MG63 (cell line): Measurements from ENCODE around the gene FSIP1. TPM values are rescaled to one million over a fixed set of nuclear protein-coding genes. Genes with fewer than 3 reads are reported as not detected.

Experiments used
- DNase-seq: peaks from one replicate; pipeline ENCODE4 v3.0.0-alpha.2; 2020
- H3K27me3 ChIP-seq: fragments of 250-450 bp; sonication (Bioruptor Pico); 2 replicates; pipeline ENCODE4 v1.5.1; 2020; ENCODE audit warnings: mild to moderate bottlenecking, moderate library complexity
- H3K36me3 ChIP-seq: fragments of 250-450 bp; sonication (Bioruptor Pico); 2 replicates; pipeline ENCODE4 v1.5.1; 2020; ENCODE audit warnings: mild to moderate bottlenecking, moderate library complexity
- H3K4me3 ChIP-seq: fragments of 250-450 bp; sonication (Bioruptor Pico); 2 replicates; pipeline ENCODE4 v1.5.1; 2020; ENCODE audit warnings: mild to moderate bottlenecking, moderate library complexity
- H3K9me3 ChIP-seq: fragments of 250-450 bp; sonication (Bioruptor Pico); 2 replicates; pipeline ENCODE4 v1.5.1; 2020; ENCODE audit warnings: mild to moderate bottlenecking, moderate library complexity
- total RNA-seq: library from RNA; depleted of rRNA; stranded (reverse); fragments of >200 nt; shearing (Covaris generic); gene quantifications from 2 replicates; pipeline ENCODE4 v1.2.3, GENCODE V29; 2014; ENCODE audit warnings: low replicate concordance

Gene FSIP1
- total RNA-seq, 1 experiment from 2014 or later: 3.3 TPM

GRCh38 chr15:39781967-39782302 is 706 bp downstream of the FSIP1 start:
- Histone ChIP-seq H3K36me3 (peaks cover 10% of the 10 kb centered on the region), H3K4me3 (peak overlapping the region; percentile 90), H3K27me3 (no peaks in the 10 kb centered on the region), H3K9me3 (no peaks in the 10 kb centered on the region; the same call in 1 of the 2 replicates)
- DNase-seq: no peak

GRCh38 chr15:39781147-39781966 is 1.3 kb downstream of the FSIP1 start:
- Histone ChIP-seq H3K27me3 (no peaks in the 10 kb centered on the region), H3K9me3 (no peaks in the 10 kb centered on the region; the same call in 1 of the 2 replicates), H3K4me3 (peak overlapping the region; percentile 90), H3K36me3 (peaks cover 10% of the 10 kb centered on the region)
- no peak for DNase-seq

DNA sequence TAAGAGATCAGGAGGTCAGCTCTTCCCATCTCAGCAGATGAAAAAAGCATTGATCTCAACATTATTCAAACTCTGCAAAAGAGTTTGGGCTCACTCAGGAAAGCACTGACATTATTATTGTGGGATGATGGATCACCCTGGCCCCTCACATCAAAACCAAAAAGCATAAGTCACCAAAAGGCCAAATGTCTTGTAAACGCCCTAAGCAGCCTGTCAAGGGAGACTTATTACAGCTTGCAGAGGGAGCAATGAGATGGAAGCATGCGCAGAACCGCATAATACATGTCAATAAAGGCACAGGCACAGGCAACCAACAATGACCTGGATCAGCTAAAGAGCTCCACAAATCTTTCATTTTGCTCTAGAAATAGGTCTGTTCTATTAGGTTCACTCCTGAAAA is 4.6 kb downstream of the FSIP1 start:
- Histone ChIP-seq H3K36me3 (no peaks in the 10 kb centered on the region), H3K9me3 (no peaks in the 10 kb centered on the region; the same call in 1 of the 2 replicates), H3K4me3 (no peak overlapping the region), H3K27me3 (no peaks in the 10 kb centered on the region)
- no peak for DNase-seq

DNA sequence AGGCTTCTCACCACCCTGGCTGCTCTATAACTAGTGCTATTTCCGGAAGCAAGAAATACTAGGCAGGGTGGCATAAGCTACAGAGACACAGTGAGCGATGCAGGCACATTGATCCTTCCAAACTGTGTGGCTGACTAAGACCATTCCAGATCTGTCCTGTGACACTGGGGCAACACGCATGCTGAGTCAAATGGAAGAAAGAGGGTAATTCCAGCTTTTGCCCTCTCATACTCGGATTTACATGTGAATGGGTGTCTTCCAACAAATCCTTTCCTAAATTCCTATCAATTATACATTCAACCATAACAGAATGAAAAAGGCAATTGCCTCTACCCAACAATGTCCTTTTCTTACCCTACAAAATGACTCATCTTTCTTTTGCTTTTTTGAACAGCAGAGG is 5.1 kb downstream of the FSIP1 start:
- H3K9me3 ChIP-seq: no peaks in the 10 kb centered on the region
- DNase-seq: no peak
- no peaks in the 10 kb centered on the region for H3K27me3 ChIP-seq
- no peak overlapping the region for H3K4me3 ChIP-seq
- H3K36me3 ChIP-seq: no peaks in the 10 kb centered on the region

GRCh38 chr15:39776068-39776467 is 6.6 kb downstream of the FSIP1 start:
- Histone ChIP-seq H3K36me3 (no peaks in the 10 kb centered on the region), H3K27me3 (no peaks in the 10 kb centered on the region), H3K4me3 (no peak overlapping the region), H3K9me3 (no peaks in the 10 kb centered on the region)
- DNase-seq: no peak

- H3K36me3 ChIP-seq: no peaks in the 10 kb centered on the region
- no peak for DNase-seq
- H3K27me3 ChIP-seq: no peaks in the 10 kb centered on the region
- no peak overlapping the region for H3K4me3 ChIP-seq
- H3K9me3 ChIP-seq: no peaks in the 10 kb centered on the region
Observed at GRCh38 chr15:39774688-39775267, 7.9 kb downstream of the FSIP1 start.

- no peaks in the 10 kb centered on the region for H3K27me3 ChIP-seq
- peak; percentile 69 for DNase-seq
- no peak overlapping the region for H3K4me3 ChIP-seq
- no peaks in the 10 kb centered on the region for H3K9me3 ChIP-seq
- no peaks in the 10 kb centered on the region for H3K36me3 ChIP-seq
Observed at GRCh38 chr15:39770748-39771689, 11.6 kb downstream of the FSIP1 start.

DNA sequence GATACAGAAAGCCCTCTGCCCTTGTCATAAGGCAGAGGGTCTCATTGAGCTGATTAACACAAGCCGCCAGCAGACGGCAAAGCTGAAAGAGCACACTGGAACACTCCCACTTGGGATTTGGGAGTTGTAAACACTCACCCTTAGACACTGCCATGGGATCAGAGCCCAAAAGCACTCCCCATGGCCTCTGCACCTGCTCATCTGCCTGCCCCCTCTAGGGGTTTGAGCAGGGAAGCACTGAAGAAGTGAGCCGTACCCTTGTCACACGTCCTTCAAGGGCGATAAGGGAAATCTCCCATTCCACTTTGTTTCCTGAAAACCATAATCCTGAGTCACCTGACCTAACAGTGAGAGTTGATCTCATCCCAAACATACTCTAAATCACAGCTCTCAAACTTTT is 14.7 kb downstream of the FSIP1 start:
- H3K36me3 ChIP-seq: no peaks in the 10 kb centered on the region
- H3K4me3 ChIP-seq: no peak overlapping the region
- DNase-seq: no peak
- no peaks in the 10 kb centered on the region for H3K9me3 ChIP-seq
- H3K27me3 ChIP-seq: no peaks in the 10 kb centered on the region

DNA sequence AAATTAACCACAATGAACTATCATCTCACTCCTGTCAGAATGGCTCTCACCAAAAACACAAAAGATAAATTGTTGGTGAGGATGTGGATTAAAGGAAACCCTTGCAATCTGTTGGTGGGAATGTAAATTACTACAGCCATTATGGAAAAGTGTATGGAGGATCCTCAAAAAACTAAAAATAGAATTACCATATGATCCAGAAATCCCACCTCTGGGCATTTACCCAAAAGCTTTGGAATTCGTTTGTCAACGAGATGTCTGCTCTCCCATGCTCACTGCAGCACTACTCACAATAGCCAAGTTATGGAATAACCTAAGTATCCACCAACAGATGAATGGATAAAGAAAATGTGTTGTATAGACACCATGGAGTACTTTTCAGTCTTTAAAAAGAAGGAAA is 21.6 kb downstream of the FSIP1 start:
- no peaks in the 10 kb centered on the region for H3K36me3 ChIP-seq
- no peak for DNase-seq
- H3K9me3 ChIP-seq: no peaks in the 10 kb centered on the region
- H3K27me3 ChIP-seq: no peaks in the 10 kb centered on the region
- H3K4me3 ChIP-seq: no peak overlapping the region

DNA sequence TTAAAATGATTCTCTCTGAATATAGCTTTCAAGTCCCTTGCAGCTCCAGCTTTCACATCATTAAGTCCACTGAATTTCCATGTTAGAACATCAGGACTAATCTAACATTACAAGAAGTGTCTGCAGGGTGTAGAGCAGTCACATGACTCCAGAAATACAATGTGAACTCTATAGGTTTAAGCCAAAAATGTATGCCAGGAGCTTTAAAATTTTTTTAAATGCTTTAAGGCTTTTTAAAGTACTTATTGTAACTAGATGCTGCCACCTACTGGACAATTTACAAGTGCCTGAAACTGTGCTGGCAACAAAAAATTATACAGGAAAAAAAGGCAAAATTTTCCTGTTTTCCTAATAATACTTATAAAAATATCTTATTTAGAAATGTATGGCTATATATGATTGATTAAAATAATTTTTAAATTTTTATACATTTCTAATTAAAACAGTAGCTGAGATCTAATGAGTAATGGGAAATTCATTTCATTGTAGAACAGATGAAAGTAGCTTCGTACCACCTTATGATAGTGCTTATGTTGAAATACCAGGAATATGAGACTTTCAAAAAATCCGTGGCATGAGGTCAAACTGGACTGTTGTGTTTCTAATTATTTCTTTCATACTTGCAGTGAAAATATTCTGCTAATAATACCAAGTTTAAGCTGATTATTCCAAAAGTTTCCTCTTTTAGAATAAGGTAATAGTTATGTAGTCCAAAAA is 25.7 kb downstream of the FSIP1 start:
- Histone ChIP-seq H3K4me3 (no peak overlapping the region), H3K36me3 (no peaks in the 10 kb centered on the region), H3K27me3 (no peaks in the 10 kb centered on the region), H3K9me3 (no peaks in the 10 kb centered on the region)
- DNase-seq: no peak

GRCh38 chr15:39752991-39753390 is 29.6 kb downstream of the FSIP1 start:
- Histone ChIP-seq H3K9me3 (no peaks in the 10 kb centered on the region), H3K4me3 (no peak overlapping the region), H3K36me3 (no peaks in the 10 kb centered on the region), H3K27me3 (no peaks in the 10 kb centered on the region)
- no peak for DNase-seq

GRCh38 chr15:39752246-39752645 is 30.4 kb downstream of the FSIP1 start:
- H3K9me3 ChIP-seq: no peaks in the 10 kb centered on the region
- no peaks in the 10 kb centered on the region for H3K36me3 ChIP-seq
- DNase-seq: no peak
- no peaks in the 10 kb centered on the region for H3K27me3 ChIP-seq
- H3K4me3 ChIP-seq: no peak overlapping the region

- no peak overlapping the region for H3K4me3 ChIP-seq
- no peaks in the 10 kb centered on the region for H3K36me3 ChIP-seq
Observed at GRCh38 chr15:39748276-39748675, 34.4 kb downstream of the FSIP1 start.

DNA sequence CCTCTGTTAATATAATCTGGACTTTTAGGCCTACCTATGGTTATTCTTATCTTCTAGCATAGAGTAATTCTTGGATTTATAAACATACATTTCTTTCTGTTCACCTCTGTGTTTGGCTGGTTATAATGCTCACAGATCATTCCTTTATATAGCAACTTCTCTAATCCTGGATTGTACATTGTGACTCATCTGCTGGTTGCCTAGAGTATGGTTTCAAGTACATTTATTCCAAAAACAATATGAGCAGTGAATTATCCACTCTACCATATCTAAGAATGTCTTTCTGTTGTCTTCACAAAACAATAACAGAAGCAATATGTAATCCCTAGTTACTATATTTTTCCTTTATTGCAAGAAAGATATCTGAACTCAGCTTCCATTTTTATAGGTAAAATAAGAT is 35.3 kb downstream of the FSIP1 start:
- Histone ChIP-seq H3K27me3 (no peaks in the 10 kb centered on the region), H3K9me3 (no peaks in the 10 kb centered on the region), H3K4me3 (no peak overlapping the region), H3K36me3 (no peaks in the 10 kb centered on the region)
- no peak for DNase-seq

More at GRCh38 chr15:39748276-39748675, 34.4 kb downstream of the FSIP1 start:
- peak; percentile 22 for DNase-seq
- no peaks in the 10 kb centered on the region for H3K9me3 ChIP-seq
- no peaks in the 10 kb centered on the region for H3K27me3 ChIP-seq

DNA sequence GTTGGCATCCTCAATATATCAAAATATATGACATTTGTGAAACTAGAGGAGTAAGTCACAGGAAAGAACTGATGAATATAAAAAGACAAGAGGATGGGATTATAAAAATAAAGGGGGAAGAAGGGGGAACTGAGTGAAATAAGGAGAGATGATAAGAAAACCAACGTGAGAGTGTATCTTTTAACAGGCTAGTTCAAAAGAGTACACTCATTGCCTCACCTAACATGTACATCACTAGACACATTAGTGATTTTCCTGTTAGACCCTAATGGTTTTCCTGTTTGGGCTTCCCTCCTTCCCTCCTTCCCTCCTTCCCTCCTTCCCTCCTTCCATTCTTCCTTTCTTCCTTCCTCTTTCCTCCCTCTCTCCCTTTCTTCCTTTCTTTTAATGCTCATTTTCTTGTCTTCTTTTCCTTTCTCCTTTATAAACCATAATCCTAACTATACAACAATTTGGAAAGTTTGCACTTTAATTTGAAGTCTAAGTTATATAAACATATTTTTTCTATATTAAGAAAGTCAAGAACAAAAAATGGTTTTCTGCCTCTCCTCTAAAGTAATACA is 35.8 kb downstream of the FSIP1 start:
- DNase-seq: no peak
- H3K4me3 ChIP-seq: no peak overlapping the region

GRCh38 chr15:39746176-39746575 is 36.5 kb downstream of the FSIP1 start:
- no peak for DNase-seq
- H3K27me3 ChIP-seq: no peaks in the 10 kb centered on the region
- no peaks in the 10 kb centered on the region for H3K9me3 ChIP-seq
- H3K36me3 ChIP-seq: no peaks in the 10 kb centered on the region
- H3K4me3 ChIP-seq: no peak overlapping the region

More for the DNA sequence above, 35.8 kb downstream of the FSIP1 start:
- Histone ChIP-seq H3K9me3 (no peaks in the 10 kb centered on the region), H3K36me3 (no peaks in the 10 kb centered on the region), H3K27me3 (no peaks in the 10 kb centered on the region)
